Activated T-helper 1 cell treated with anti-CD3 and anti-CD28 coated beads, Interleukin-12 subunit alpha, Interleukin-12 subunit beta, Interleukin-2, Interleukin-4 antibody, amounts not matched to agents 30 ng/mL and 10 ng/mL and 1 ng/mL, durations not matched to agents 14 hours and 24 hours and 36 hours (primary cell): ENCODE data around the gene TMC2. TPM values are rescaled to one million over a fixed set of nuclear protein-coding genes. Genes with fewer than 3 reads are reported as not detected.
"Not testable (repeated sequence)": the region's sequence is repeated elsewhere in the genome, so short reads cannot be mapped to it uniquely, and the experiment has no call there.

Experiments
- DNase-seq: peaks from one replicate; pipeline ENCODE4 v3.0.0; 2021; ENCODE audit warnings: low spot score
- H3K27ac Mint-ChIP-seq: one replicate; pipeline ENCODE4 v1.8.0; 2021; ENCODE audit warnings: mild to moderate bottlenecking, mixed read lengths
- H3K27me3 Mint-ChIP-seq: one replicate; pipeline ENCODE4 v1.8.0; 2022; ENCODE audit warnings: mild to moderate bottlenecking, moderate library complexity, mixed read lengths; ENCODE audit not compliant: insufficient read depth
- H3K36me3 Mint-ChIP-seq: one replicate; pipeline ENCODE4 v1.8.0; 2021; ENCODE audit warnings: low read depth, mixed read lengths
- H3K4me1 Mint-ChIP-seq: one replicate; pipeline ENCODE4 v1.8.0; 2021; ENCODE audit warnings: low read depth, mixed read lengths
- H3K4me3 Mint-ChIP-seq: one replicate; pipeline ENCODE4 v1.8.0; 2021; ENCODE audit warnings: mild to moderate bottlenecking, moderate library complexity, mixed read lengths
- H3K9me3 Mint-ChIP-seq: one replicate; pipeline ENCODE4 v1.8.0; 2021; ENCODE audit warnings: mixed read lengths
- intact Hi-C: fragments of 100-400 bp; cut with micrococcal nuclease; formaldehyde crosslinking; loops from one replicate; pipeline ENCODE4 v1.15.1; 2024
- total RNA-seq: library from RNA; stranded (reverse); gene quantifications from 2 replicates; pipeline ENCODE4 v1.2.3, GENCODE V29; 2022

Gene TMC2
- total RNA-seq, result not detected in 2 replicates

DNA sequence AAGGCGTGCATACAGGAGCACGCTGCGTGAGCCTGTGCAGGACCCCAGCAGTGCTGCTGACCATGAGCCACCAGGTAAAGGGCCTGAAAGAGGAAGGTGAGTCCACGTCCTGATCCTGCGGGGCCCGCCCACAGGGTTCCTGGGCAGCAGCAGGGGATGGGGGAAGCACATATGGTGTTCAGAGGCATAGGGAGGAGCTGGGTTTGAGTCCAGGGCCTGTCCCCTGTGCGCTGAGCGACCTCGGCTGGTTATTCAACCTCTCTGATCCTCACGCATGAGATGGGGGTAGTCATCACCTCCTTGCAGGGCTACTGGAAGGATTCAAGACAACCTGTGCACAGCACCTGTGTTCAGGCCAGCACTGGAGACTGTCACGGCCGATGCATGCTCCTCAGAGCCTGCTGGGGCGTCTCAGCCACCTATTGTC is at the start of gene TMC2:
TSS of gene TMC2 (plus strand) at position 14 of the 427 bp plus-strand sequence. CDS start at position 63, 49 bp downstream.
- no peak for DNase-seq
- peaks cover 23% of the 10 kb centered on the region for H3K27me3 Mint-ChIP-seq
- intact Hi-C loops, result no loop called here
- no peak within 1 kb of the TSS for H3K27ac Mint-ChIP-seq
- H3K4me3 Mint-ChIP-seq, result no peak within 1 kb of the TSS
- no peaks in the 10 kb centered on the region for H3K4me1 Mint-ChIP-seq
- H3K36me3 Mint-ChIP-seq, result no peaks in the 10 kb centered on the region
- H3K9me3 Mint-ChIP-seq, result no peaks in the 10 kb centered on the region

DNA sequence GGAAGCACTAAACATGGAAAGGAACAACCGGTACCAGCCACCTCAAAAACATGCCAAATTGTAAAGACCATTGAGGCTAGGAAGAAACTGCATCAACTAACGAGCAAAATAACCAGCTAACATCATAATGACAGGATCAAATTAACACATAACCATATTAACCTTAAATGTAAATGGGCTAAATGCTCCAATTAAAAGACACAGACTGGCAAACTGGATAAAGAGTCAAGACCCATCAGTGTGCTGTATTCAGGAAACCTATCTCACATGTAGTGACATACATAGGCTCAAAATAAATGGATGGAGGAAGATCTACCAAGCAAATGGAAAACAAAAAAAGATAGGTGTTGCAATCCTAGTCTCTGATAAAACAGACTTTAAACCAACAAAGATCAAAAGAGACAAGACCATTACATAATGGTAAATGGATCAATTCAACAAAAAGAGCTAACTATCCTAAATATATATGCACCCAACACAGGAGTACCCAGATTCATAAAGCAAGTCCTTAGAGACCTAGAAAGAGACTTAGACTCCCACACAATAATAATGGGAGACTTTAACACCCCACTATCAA is 33.5 kb upstream of the TMC2 start:
- H3K4me1 Mint-ChIP-seq, intact Hi-C loops, H3K27me3 Mint-ChIP-seq, H3K27ac Mint-ChIP-seq, DNase-seq, H3K9me3 Mint-ChIP-seq, H3K4me3 Mint-ChIP-seq: not testable (repeated sequence)
- peaks cover 18% of the 10 kb centered on the region for H3K36me3 Mint-ChIP-seq

DNA sequence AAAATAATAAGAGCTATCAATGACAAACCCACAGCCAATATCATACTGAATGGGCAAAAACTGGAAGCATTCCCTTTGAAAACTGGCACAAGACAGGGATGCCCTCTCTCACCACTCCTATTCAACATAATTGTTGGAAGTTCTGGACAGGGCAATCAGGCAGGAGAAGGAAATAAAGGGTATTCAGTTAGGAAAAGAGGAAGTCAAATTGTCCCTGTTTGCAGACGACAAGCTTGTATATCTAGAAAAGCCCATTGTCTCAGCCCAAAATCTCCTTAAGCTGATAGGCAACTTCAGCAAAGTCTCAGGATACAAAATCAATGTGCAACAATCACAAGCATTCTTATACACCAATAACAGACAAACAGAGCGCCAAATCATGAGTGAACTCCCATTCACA is 31.6 kb upstream of the TMC2 start:
- H3K36me3 Mint-ChIP-seq, result peaks cover 11% of the 10 kb centered on the region
- H3K27ac Mint-ChIP-seq, intact Hi-C loops, DNase-seq, H3K9me3 Mint-ChIP-seq, H3K27me3 Mint-ChIP-seq, H3K4me3 Mint-ChIP-seq: not testable (repeated sequence)
- H3K4me1 Mint-ChIP-seq, result peaks cover 18% of the 10 kb centered on the region

GRCh38 chr20:2506426-2506825 is 29.9 kb upstream of the TMC2 start:
- H3K4me3 Mint-ChIP-seq, H3K27me3 Mint-ChIP-seq, H3K9me3 Mint-ChIP-seq, DNase-seq, intact Hi-C loops, H3K27ac Mint-ChIP-seq, H3K36me3 Mint-ChIP-seq: not testable (repeated sequence)
- H3K4me1 Mint-ChIP-seq, result peaks cover 18% of the 10 kb centered on the region

- intact Hi-C loops, result no loop called here
- peaks cover 5% of the 10 kb centered on the region for H3K27me3 Mint-ChIP-seq
- H3K36me3 Mint-ChIP-seq, result peaks cover 3% of the 10 kb centered on the region
- H3K4me1 Mint-ChIP-seq, result peaks cover 18% of the 10 kb centered on the region
- DNase-seq, result no peak
- H3K27ac Mint-ChIP-seq, result no peak overlapping the region
- H3K4me3 Mint-ChIP-seq, result peak overlapping the region; percentile 98
- H3K9me3 Mint-ChIP-seq, result no peaks in the 10 kb centered on the region
These were observed 28.9 kb upstream of the TMC2 start for GRCh38 chr20:2507464-2507863.

- H3K27me3 Mint-ChIP-seq, result peaks cover 11% of the 10 kb centered on the region
- DNase-seq, result no peak
- H3K9me3 Mint-ChIP-seq, result no peaks in the 10 kb centered on the region
- peak overlapping the region; percentile 99 for H3K27ac Mint-ChIP-seq
- peak overlapping the region; percentile 98 for H3K4me3 Mint-ChIP-seq
- H3K4me1 Mint-ChIP-seq, result peaks cover 18% of the 10 kb centered on the region
- peaks cover 3% of the 10 kb centered on the region for H3K36me3 Mint-ChIP-seq
- intact Hi-C loops, result no loop called here
These were observed 28.3 kb upstream of the TMC2 start for GRCh38 chr20:2507875-2508630.

DNA sequence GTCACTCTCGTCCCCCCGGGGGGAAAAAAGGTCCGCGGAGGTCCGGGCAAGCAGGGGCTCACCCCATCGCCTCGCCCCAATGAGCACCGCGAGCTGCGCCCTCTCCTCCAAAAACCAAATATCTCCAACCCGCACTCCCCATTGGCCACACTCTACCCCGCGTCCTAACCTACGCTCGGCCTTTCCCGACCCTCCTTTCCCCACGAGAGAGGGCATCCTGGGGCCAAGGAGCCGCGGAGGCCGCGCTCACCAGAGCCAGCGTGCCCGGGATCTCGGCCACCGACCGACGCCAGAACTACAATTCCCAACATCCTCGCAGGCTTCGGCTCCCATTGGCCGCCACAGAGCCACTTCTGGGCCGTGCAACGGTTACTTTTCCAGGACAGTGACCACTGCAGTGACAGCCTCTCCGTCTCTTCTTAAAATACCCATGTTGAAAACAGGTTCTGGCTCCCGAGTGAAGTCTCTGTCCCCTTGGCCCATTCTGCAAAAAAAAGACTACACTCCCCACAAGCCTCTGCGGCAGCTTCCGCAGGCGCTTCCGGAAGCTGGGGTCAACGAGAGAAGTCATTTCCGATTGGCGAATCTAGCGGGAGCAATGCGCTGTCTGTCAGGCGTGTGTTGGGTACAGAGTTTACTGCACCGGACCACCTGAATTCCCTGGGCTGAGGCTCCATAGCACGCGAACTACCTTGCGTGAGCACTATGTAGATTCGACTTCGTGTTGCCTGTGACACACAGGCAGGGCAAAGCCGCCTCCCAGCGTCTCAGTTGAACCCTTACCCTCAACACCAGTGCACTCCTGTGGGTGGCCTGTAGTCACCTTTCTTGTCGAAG is 27.5 kb upstream of the TMC2 start, which contains the start of gene ZNF343:
TSS of gene ZNF343 (minus strand) at position 285 of the 837 bp plus-strand sequence. CDS start 15,020 bp downstream, outside the sequence.
- H3K4me1 Mint-ChIP-seq, result peaks cover 18% of the 10 kb centered on the region
- H3K9me3 Mint-ChIP-seq, result no peaks in the 10 kb centered on the region
- H3K27me3 Mint-ChIP-seq, result peaks cover 19% of the 10 kb centered on the region
- H3K27ac Mint-ChIP-seq, result peak within 1 kb of the TSS; percentile 99
- intact Hi-C loops, result loop anchor here (1.0 kb wide), 3 partner anchors 12 to 143 kb away; partner anchors contain the start of genes NOP56 and SNRPB
- H3K4me3 Mint-ChIP-seq, result peak within 1 kb of the TSS; percentile 98
- DNase-seq, result peak; percentile 74
- peaks cover 3% of the 10 kb centered on the region for H3K36me3 Mint-ChIP-seq

DNA sequence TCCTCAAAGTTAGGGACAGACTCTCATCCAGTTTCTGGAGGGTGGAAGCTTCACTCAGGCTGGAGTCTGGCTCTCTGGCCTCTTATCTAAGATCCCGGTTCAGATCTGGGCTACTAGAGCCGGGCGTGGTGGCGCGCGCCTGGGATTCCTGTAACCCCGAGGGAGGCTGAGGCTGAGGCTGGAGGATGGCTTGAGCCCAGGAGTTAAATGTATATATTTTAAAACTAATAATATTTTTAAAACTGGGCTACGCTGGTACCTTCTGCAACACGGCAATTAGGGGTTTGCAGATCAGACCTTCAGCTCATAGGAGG is 26.9 kb upstream of the TMC2 start:
- H3K27ac Mint-ChIP-seq, result peak overlapping the region; percentile 99
- peaks cover 24% of the 10 kb centered on the region for H3K27me3 Mint-ChIP-seq
- intact Hi-C loops, result loop anchor here (1.0 kb wide), 3 partner anchors 12 to 143 kb away; partner anchors contain the start of genes NOP56 and SNRPB
- no peak for DNase-seq
- H3K4me1 Mint-ChIP-seq, result peaks cover 18% of the 10 kb centered on the region
- H3K4me3 Mint-ChIP-seq, result peak overlapping the region; percentile 98
- H3K9me3 Mint-ChIP-seq, result no peaks in the 10 kb centered on the region
- H3K36me3 Mint-ChIP-seq, result peaks cover 3% of the 10 kb centered on the region

- intact Hi-C loops, result loop anchor here (1.0 kb wide), 3 partner anchors 12 to 143 kb away; partner anchors contain the start of genes NOP56 and SNRPB
- Mint-ChIP-seq H3K27me3 (peaks cover 27% of the 10 kb centered on the region), H3K27ac (no peak overlapping the region), H3K4me1 (peaks cover 18% of the 10 kb centered on the region), H3K9me3 (no peaks in the 10 kb centered on the region), H3K36me3 (peaks cover 3% of the 10 kb centered on the region), H3K4me3 (peak overlapping the region; percentile 11)
- DNase-seq, result no peak
These were observed 26.6 kb upstream of the TMC2 start for GRCh38 chr20:2509794-2510193.

GRCh38 chr20:2515203-2515602 is 21.2 kb upstream of the TMC2 start:
- Mint-ChIP-seq H3K36me3 (no peaks in the 10 kb centered on the region), H3K4me3 (no peak overlapping the region), H3K4me1 (no peaks in the 10 kb centered on the region), H3K27ac (no peak overlapping the region), H3K9me3 (no peaks in the 10 kb centered on the region), H3K27me3 (peaks cover 28% of the 10 kb centered on the region)
- no peak for DNase-seq
- intact Hi-C loops, result no loop called here

DNA sequence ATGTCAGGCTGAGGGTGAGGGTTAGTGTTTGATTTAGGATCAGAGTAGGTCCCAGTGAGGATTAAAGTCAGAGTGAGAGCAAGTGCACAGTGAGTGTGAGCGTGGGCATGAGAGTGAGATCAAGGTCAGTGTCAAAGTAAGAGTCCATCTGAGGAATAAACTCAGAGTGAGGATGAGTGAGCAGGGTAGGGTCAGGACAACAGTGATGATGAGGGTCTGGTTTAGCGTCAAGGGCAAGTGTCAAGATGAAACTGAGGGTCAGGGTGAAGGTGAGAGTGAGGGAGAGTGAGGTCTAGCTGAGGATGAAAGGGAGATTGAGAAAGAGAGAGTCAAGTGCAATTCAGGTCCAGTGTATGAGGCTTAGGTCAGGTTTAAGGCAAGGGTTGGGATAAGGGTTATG is 20.0 kb upstream of the TMC2 start:
- H3K27ac Mint-ChIP-seq, result no peak overlapping the region
- intact Hi-C loops, result no loop called here
- peaks cover 31% of the 10 kb centered on the region for H3K27me3 Mint-ChIP-seq
- H3K4me1 Mint-ChIP-seq, result peaks cover 7% of the 10 kb centered on the region
- no peaks in the 10 kb centered on the region for H3K36me3 Mint-ChIP-seq
- no peaks in the 10 kb centered on the region for H3K9me3 Mint-ChIP-seq
- H3K4me3 Mint-ChIP-seq, result no peak overlapping the region
- no peak for DNase-seq

DNA sequence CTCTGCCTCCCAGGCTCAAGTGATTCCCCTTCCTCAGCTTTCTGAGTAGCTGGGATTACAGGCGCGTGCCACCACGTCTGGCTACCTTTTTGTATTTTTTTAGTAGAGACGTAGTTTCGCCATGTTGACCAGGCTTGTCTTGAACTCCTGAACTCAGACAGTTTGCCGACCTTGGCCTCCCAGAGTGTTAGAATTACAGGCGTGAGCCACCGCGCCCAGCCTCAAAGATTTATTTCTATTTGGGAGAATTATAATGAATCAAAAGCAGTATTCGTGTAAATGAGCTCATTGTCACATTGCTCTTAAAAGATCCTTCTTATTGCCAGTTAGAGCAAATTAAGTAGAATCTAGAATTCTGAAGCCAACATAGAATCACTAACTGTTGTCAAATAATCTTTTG is 18.3 kb upstream of the TMC2 start:
- intact Hi-C loops, result no loop called here
- H3K27ac Mint-ChIP-seq, result no peak overlapping the region
- H3K36me3 Mint-ChIP-seq, result no peaks in the 10 kb centered on the region

GRCh38 chr20:2518558-2518957 is 17.8 kb upstream of the TMC2 start:
- intact Hi-C loops, result no loop called here
- no peak overlapping the region for H3K4me3 Mint-ChIP-seq
- peaks cover 11% of the 10 kb centered on the region for H3K4me1 Mint-ChIP-seq
- no peak overlapping the region for H3K27ac Mint-ChIP-seq
- no peaks in the 10 kb centered on the region for H3K9me3 Mint-ChIP-seq
- DNase-seq, result no peak
- H3K36me3 Mint-ChIP-seq, result no peaks in the 10 kb centered on the region
- H3K27me3 Mint-ChIP-seq, result peaks cover 19% of the 10 kb centered on the region

More for the DNA sequence above, 18.3 kb upstream of the TMC2 start:
- H3K27me3 Mint-ChIP-seq, result peaks cover 24% of the 10 kb centered on the region
- no peak overlapping the region for H3K4me3 Mint-ChIP-seq
- no peak for DNase-seq
- H3K4me1 Mint-ChIP-seq, result peaks cover 11% of the 10 kb centered on the region
- H3K9me3 Mint-ChIP-seq, result no peaks in the 10 kb centered on the region
